Uterus (tissue), 2 donors: ENCODE results near the gene EDDM13.

Experiments used
- CTCF ChIP-seq, 4 experiments: fragments of 200-600 bp in 2 of 4; fragments of 450-650 bp in 2 of 4; sonication (generic) in 2 of 4; IDR thresholded peaks; one replicate each; pipeline ENCODE4 v1.5.1; 2016 to 2019; ENCODE audit warnings: antibody characterized with exemption in 4 of 4, mild to moderate bottlenecking in 2 of 4, moderate library complexity in 1 of 4
- POLR2A ChIP-seq, 2 donors: fragments of 450-650 bp; IDR thresholded peaks; one replicate each; pipeline ENCODE4 v1.6.1; 2016; ENCODE audit warnings: antibody characterized with exemption in 2 of 2, mild to moderate bottlenecking in 1 of 2, moderate library complexity in 1 of 2

GRCh38 chr19:56284746-56285145 lies 12.2 kb downstream of the EDDM13 start:
- no peak for TF ChIP-seq POLR2A (IDR thresholded peaks at IDR 0.05)
- no peak for TF ChIP-seq CTCF (IDR thresholded peaks at IDR 0.05)
